Stimulated activated CD4-positive, alpha-beta T cell treated with anti-CD3 and anti-CD28 coated beads, Interleukin-4, amount 100 ng/mL, for 24 hours (primary cell): ENCODE results near the gene PPP1R9B.

Experiments used
- DNase-seq: peaks from one replicate; pipeline ENCODE4 v3.0.0-alpha.2; 2020

The PPP1R9B gene, protein sequence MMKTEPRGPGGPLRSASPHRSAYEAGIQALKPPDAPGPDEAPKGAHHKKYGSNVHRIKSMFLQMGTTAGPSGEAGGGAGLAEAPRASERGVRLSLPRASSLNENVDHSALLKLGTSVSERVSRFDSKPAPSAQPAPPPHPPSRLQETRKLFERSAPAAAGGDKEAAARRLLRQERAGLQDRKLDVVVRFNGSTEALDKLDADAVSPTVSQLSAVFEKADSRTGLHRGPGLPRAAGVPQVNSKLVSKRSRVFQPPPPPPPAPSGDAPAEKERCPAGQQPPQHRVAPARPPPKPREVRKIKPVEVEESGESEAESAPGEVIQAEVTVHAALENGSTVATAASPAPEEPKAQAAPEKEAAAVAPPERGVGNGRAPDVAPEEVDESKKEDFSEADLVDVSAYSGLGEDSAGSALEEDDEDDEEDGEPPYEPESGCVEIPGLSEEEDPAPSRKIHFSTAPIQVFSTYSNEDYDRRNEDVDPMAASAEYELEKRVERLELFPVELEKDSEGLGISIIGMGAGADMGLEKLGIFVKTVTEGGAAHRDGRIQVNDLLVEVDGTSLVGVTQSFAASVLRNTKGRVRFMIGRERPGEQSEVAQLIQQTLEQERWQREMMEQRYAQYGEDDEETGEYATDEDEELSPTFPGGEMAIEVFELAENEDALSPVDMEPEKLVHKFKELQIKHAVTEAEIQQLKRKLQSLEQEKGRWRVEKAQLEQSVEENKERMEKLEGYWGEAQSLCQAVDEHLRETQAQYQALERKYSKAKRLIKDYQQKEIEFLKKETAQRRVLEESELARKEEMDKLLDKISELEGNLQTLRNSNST

GRCh38 chr17:50150354-50151040 lies at the start of gene PPP1R9B:
Gene PPP1R9B, minus strand, starts transcription at chr17:50150677. Its CDS starts 164 bp downstream, at chr17:50150513.
- DNase-seq, result no peak

DNA sequence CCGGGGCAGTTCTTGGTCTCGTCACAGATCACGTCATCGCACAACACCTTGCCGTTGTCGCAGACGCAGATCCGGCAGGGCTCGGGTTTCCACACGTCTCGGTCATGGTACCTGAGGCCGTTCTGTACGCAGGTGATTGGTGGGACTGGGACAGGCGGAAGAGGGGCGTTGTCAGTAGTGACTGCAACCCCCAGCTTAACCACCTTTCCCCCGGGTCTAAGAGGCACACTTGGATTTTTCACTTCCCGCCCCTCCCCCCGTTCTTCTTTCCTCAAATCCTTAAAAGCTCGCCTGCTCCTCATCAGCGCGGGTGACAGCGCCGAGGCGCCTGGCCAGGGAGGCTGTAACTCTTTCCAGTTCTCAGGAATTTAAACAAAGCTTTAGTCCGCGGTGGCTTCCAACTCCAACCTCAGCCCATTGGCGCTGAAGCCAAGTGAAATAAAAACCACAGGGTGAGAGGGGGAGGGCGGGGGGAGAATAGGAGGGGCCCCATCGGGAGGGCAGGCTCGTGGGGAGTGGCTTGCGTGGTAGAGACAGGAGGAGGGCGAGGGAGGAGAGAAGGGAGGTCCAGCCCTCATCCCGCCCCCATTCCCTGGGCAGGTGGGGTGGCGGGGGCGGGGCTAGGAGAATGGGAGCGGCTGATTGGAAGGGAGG lies 49.5 kb upstream of the PPP1R9B start:
- peak; percentile 61 for DNase-seq

DNA sequence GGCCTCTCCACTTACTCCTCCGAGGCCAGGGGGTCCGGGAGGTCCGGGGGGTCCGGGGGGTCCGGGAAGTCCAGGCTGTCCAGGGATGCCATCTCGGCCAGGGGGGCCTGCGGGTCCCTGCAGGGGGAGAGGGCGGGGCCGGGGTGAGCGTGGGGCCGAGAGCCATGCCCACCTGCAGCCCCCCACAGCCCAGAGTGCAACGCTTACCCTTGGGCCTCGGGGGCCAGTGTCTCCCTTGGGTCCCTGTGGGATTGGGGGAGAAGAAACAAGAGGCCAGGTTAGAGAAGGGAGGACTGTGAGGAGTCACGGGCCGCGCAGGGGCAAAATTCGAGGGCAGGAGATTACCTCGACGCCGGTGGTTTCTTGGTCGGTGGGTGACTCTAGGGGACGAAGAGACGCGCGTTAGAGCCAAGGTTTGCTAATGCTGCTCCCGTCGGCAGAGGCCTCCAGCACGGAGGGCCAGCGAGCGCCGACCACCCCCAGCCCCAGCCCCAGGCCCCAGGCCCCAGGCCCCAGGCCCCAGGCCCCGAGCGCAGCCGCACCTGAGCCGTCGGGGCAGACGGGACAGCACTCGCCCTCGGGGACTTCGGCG lies 48.8 kb upstream of the PPP1R9B start:
- no peak for DNase-seq

DNA sequence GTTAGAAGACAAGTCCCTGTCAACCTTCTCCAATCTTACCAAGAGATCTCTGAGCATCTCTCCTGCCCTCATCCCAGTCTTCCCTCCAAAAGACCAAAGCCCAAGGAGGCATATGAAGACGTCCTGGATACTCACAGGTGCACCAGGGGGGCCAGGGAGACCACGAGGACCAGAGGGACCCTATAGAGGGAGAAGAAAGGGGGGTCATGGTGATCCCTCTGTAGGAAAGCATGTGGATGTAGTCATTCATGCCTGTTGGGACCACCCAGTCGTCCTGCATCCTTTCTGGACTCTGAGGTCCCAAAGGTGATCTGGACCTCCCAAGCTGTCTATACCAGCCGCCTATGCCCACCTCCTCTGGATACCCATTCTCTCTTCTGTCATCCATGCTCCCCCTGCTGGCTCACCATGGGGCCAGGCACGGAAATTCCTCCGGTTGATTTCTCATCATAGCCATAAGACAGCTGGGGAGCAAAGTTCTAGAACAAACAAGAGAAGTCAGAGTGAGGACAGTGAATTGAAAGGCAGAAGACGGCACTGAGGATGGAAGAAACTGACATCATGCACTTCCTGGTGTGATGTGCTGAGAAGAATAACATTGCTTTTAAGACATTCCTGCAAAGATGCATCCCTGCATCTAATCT lies 47.7 kb upstream of the PPP1R9B start:
- DNase-seq, result peak; percentile 61

GRCh38 chr17:50196826-50197225 lies 46.3 kb upstream of the PPP1R9B start:
- no peak for DNase-seq

- DNase-seq, result no peak
These were observed 45.6 kb upstream of the PPP1R9B start for GRCh38 chr17:50196036-50196435.

DNA sequence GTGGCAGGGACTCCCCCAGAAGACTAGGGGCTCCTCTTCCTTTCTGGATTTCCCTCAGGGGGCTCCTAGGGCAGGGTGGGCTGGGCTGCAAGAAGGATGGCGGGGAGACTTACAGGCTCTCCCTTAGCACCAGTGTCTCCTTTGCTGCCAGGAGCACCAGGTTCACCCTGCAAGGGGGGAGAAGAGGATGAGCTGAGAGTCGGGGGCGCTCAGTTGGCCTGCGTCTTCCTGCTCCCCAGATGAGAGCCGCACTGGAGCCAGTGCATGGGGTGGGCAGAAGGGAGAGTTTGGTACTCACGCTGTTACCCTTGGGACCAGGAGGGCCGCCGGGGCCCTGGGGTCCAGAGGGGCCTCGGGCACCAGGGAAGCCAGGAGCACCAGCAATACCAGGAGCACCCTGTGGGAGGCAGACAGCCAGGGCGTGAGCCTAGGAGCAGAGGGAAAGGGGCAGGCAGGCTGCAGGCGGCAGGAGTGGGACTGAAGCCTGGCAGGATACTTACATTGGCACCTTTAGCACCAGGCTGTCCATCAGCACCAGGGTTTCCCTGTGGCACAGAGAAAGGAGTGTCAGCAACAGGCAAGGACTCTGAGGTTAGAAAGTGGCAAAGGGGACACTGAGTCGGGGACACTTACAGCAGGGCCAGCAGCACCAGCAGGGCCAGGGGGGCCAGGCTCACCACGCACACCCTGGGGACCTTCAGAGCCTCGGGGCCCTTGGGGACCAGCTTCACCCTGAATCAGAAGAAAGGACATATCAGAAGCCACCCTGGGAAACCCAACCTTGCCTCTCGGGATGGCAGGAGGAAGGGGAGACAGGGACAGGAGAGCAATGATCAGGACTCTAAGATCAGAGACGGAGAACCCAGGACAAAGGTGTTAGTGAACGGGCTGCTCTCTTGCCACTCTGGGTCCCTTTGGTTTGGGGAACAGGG lies 44.7 kb upstream of the PPP1R9B start:
- DNase-seq, result no peak

DNA sequence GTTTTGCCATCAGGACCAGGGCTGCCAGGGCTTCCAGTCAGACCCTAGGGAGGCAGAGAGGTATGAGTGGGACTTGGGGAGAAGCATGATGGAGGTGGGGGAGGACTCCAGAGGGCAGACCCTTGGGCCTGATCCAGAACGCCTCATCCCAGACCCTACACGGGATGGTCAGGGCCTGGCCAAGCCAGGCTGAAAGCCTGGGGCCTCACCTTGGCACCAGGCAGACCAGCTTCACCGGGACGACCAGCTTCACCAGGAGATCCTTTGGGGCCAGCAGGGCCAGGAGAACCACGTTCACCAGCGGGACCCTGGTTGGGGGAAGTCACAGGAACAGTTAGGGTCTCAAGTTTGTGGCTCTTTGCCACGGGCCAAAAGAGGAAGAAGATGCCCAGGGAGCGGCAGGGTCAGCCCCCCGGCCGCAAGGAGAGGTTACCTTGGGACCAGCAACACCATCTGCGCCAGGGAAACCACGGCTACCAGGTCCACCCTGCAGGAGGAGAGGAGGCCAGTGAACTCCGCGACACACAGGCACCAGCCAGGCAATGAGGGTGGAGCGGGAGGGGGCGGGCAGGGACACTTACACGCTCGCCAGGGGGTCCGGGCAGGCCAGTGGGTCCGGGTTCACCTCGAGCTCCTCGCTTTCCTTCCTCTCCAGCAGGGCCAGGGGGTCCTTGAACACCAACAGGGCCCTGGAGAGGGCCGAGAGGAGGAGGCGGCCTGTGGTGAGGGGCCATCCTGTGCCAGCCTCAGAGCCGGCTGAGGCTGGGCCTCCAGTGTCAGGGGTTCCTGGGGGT lies 43.9 kb upstream of the PPP1R9B start:
- no peak for DNase-seq

DNA sequence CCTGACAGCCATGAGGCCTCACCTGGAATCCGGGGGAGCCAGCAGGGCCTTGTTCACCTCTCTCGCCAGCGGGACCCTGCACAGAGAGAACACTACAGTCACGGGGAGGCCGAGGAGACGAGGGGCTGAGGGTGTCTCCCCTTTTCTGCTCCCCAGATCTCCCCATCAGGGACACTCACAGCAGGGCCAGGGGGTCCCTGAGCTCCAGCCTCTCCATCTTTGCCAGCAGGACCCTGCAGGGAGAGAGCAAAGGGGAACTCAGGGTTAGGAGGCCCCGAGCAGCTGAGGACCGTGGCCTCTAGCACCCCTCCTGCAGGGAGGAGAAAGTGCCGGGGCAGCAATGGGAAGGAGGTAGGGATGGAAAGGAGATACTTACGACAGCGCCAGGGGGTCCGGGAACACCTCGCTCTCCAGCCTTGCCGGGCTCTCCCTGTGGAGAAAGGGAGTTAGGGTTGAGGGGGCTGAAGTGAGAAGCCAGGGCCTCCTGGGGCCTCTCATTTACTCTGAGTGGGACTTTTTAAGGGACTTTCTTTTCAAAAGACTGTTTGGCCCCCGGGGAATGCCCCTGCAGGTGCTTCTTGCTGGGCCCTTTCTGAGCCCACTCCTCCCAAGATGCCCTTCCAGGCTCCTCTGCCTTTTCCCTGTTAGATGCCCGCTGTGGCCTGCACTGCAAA lies 42.3 kb upstream of the PPP1R9B start:
- DNase-seq, result no peak

- DNase-seq, result no peak
These were observed 41.7 kb upstream of the PPP1R9B start for GRCh38 chr17:50192144-50192617.

GRCh38 chr17:50191359-50192143 lies 41.1 kb upstream of the PPP1R9B start:
- DNase-seq, result no peak

DNA sequence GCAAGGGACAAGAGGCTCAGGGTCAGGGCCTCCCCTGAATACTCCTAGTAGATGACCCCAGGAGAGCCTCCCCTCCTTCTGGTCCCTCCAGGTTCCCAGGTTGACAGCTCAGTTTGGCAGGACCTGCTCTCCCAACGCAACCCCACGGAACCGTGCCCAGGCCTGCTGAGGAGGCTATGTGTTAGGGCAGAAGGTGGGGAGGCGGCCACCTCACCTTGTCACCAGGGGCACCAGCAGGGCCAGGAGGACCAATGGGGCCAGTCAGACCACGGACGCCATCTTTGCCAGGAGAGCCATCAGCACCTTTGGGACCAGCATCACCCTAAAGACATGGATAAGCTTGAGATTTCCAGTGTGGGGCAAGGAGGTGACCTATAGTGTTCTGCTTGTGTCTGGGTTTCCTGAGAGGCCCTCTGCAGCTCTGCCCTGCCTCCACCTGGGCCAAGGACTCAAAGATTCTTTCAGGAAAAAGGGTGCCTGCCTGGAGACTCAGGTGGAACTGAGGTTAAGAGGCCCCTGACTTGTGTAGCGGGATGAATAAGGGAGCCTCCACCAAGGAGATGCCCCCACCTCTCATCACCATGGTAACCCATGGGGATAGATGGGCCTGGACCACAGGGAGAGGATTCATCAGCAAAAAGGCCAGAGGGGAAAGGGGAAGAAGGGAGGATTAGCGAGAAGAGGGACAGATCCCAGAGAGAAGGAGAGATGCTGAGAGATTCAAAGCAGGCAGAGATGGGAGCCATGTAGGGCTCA lies 40.3 kb upstream of the PPP1R9B start:
- no peak for DNase-seq

- DNase-seq, result no peak
These were observed 39.8 kb upstream of the PPP1R9B start for GRCh38 chr17:50190293-50190602.

- DNase-seq, result no peak
These were observed 39.2 kb upstream of the PPP1R9B start for GRCh38 chr17:50189550-50190292.

DNA sequence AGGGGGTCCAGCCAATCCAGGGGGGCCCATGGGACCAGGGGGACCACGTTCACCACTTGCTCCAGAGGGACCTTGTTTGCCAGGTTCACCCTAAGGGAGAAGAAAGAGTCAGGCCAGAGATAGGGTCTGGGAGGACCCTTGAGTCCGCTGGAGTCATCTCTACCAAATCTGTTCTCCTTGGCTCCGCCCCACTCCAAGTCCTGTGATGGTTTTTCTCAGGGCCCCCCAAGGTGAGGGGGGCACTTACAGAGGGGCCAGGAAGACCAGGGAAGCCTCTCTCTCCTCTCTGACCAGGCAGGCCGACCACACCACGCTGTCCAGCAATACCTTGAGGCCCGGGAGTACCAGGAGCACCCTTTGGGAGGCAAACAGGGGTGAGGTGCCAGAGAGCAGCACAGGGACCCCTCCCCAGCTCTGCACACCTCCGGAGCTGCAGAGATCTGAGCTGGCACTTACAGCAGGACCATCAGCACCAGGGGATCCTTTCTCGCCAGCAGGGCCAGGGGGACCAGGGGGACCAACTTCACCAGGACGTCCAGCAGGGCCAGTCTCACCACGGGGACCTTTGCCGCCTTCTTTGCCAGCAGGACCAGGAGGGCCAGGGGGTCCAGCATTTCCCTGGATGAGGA lies 38.6 kb upstream of the PPP1R9B start:
- no peak for DNase-seq

GRCh38 chr17:50188531-50188920 lies 38.0 kb upstream of the PPP1R9B start:
- DNase-seq, result no peak
